Adrenal gland (tissue), 5 donors: ENCODE data around the gene FGFRL1.

ENCODE experiments used
- POLR2A ChIP-seq, 2 donors: fragments of 450-650 bp; IDR thresholded peaks; one replicate each; pipeline ENCODE4 v1.6.1; 2017; ENCODE audit warnings: antibody characterized with exemption in 2 of 2, mild to moderate bottlenecking in 2 of 2, moderate library complexity in 1 of 2
- TF ChIP-seq, protein P1 (sequence below), 6 experiments: fragments of 450-650 bp in 4 of 6; fragments of 200-600 bp in 2 of 6; sonication (generic) in 1 of 6; IDR thresholded peaks; 1 replicate in 5 of 6; 2 replicates in 1 of 6; pipeline versions ENCODE4 v1.5.1 to v1.8.0; 2016 to 2021; ENCODE audit warnings: antibody characterized with exemption in 6 of 6, mild to moderate bottlenecking in 2 of 6, moderate library complexity in 1 of 6
- donor health status: DM: no; HTN: no; CAD: no.

DNA sequence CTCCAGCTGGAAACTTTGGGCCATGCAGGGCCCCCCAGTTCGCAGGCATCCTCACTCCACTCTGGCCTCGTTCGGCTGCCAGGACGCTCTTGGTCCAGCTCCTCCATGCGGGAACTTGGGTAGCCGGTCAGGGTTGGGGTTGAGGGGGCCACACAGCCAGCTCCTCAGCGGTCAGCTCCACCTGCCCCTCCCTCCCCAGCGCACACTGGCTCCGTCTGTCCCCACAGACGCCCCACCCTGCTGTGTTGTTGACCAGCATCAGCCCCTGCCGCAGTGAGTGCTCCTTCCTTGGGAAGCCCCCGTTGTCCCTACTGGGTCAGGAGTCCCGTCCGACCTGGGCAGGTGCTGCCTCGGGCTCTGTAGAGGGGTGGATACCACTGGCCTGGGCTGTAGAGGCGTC lies 5.8 kb downstream of the FGFRL1 start:
- TF ChIP-seq, protein P1, sequence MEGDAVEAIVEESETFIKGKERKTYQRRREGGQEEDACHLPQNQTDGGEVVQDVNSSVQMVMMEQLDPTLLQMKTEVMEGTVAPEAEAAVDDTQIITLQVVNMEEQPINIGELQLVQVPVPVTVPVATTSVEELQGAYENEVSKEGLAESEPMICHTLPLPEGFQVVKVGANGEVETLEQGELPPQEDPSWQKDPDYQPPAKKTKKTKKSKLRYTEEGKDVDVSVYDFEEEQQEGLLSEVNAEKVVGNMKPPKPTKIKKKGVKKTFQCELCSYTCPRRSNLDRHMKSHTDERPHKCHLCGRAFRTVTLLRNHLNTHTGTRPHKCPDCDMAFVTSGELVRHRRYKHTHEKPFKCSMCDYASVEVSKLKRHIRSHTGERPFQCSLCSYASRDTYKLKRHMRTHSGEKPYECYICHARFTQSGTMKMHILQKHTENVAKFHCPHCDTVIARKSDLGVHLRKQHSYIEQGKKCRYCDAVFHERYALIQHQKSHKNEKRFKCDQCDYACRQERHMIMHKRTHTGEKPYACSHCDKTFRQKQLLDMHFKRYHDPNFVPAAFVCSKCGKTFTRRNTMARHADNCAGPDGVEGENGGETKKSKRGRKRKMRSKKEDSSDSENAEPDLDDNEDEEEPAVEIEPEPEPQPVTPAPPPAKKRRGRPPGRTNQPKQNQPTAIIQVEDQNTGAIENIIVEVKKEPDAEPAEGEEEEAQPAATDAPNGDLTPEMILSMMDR (IDR thresholded peaks at IDR 0.05) = no peak
- TF ChIP-seq POLR2A (IDR thresholded peaks at IDR 0.05) = no peak
